MM.1S (cell line): ENCODE results near the gene SEPTIN7.

Source experiments
- CTCF ChIP-seq: fragments of 300-600 bp; sonication (generic); IDR thresholded peaks from 2 replicates; pipeline ENCODE4 v1.5.1; 2016; ENCODE audit warnings: antibody characterized with exemption, low read length, mixed read lengths
- EZH2 ChIP-seq: fragments of 300-600 bp; sonication (generic); optimal IDR thresholded peaks from 2 replicates; pipeline ENCODE3; 2017; ENCODE audit warnings: low read depth, mild to moderate bottlenecking, antibody characterized with exemption, low read length, mixed read lengths
- EZH2phosphoT487 ChIP-seq: fragments of 300-600 bp; sonication (generic); IDR thresholded peaks from 2 replicates; pipeline ENCODE4 v1.6.1; 2018; ENCODE audit warnings: antibody characterized with exemption, low read length

GRCh38 chr7:35825974-35826373 lies 25.1 kb downstream of the SEPTIN7 start:
- TF ChIP-seq CTCF (no peak), EZH2 (no peak), EZH2phosphoT487 (no peak)
